Ishikawa (cell line): Measurements from ENCODE around the gene SLC22A31.

Experiments
- CEBPB ChIP-seq: IDR thresholded peaks from 2 replicates; pipeline ENCODE4 v1.6.1; 2012
- CREB1 ChIP-seq: IDR thresholded peaks from 2 replicates; pipeline ENCODE4 v1.6.1; 2012; ENCODE audit warnings: low read depth
- FOXM1 ChIP-seq: IDR thresholded peaks from 2 replicates; pipeline ENCODE4 v1.6.1; 2012; ENCODE audit warnings: low read depth, borderline replicate concordance
- MAX ChIP-seq: IDR thresholded peaks from 2 replicates; pipeline ENCODE4 v1.6.1; 2012
- NFIC ChIP-seq: IDR thresholded peaks from 2 replicates; pipeline ENCODE4 v1.6.1; 2012
- RAD21 ChIP-seq: IDR thresholded peaks from 2 replicates; pipeline ENCODE4 v1.6.1; 2012; ENCODE audit warnings: low read depth
- REST ChIP-seq: IDR thresholded peaks from 2 replicates; pipeline ENCODE4 v1.6.1; 2012; ENCODE audit warnings: low read depth, mild to moderate bottlenecking
- TAF1 ChIP-seq: IDR thresholded peaks from 2 replicates; pipeline ENCODE4 v1.6.1; 2012; ENCODE audit warnings: low read depth, mild to moderate bottlenecking
- TCF12 ChIP-seq: IDR thresholded peaks from 2 replicates; pipeline ENCODE4 v1.6.1; 2012; ENCODE audit warnings: low read depth
- USF1 ChIP-seq: IDR thresholded peaks from 2 replicates; pipeline ENCODE4 v1.6.1; 2012
- YY1 ChIP-seq: IDR thresholded peaks from 2 replicates; pipeline ENCODE4 v1.6.1; 2012; ENCODE audit warnings: low read depth
- ZBTB7A ChIP-seq: IDR thresholded peaks from 2 replicates; pipeline ENCODE4 v1.6.1; 2012; ENCODE audit warnings: low read depth

SLC22A31 gene

DNA sequence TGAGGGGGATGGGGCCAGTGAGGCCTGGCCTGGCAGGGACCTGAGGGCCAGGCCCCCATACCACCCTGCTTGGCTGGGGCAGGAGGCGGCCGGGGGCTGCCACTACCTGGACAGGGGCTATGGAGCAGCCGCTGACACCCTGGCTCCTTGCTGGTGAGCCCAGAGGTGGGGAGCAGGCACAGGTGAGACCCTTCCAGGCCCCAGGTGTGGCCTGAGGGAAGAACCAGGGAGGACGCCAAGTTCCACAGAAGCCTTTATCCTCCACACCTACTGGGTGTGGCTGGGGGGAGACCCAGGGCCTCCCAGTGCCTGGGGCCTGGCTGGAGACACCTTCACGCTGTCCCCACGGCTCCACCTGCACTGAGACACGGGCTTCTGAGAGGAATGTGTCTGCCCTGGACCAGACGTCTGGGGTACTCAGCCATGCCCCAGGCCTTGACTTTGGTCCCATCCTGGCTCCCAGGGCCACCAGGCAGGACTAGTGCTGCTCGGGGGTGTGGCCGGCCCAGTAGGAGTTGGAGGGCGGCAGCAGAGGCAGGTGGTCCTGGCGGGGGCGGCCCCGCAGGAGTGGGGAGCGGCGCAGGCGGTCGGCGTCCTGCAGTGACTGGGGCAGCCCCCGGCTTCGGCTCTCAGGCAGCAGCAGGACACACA, 4.7 kb downstream of the SLC22A31 start:
- no peak for TF ChIP-seq REST

DNA sequence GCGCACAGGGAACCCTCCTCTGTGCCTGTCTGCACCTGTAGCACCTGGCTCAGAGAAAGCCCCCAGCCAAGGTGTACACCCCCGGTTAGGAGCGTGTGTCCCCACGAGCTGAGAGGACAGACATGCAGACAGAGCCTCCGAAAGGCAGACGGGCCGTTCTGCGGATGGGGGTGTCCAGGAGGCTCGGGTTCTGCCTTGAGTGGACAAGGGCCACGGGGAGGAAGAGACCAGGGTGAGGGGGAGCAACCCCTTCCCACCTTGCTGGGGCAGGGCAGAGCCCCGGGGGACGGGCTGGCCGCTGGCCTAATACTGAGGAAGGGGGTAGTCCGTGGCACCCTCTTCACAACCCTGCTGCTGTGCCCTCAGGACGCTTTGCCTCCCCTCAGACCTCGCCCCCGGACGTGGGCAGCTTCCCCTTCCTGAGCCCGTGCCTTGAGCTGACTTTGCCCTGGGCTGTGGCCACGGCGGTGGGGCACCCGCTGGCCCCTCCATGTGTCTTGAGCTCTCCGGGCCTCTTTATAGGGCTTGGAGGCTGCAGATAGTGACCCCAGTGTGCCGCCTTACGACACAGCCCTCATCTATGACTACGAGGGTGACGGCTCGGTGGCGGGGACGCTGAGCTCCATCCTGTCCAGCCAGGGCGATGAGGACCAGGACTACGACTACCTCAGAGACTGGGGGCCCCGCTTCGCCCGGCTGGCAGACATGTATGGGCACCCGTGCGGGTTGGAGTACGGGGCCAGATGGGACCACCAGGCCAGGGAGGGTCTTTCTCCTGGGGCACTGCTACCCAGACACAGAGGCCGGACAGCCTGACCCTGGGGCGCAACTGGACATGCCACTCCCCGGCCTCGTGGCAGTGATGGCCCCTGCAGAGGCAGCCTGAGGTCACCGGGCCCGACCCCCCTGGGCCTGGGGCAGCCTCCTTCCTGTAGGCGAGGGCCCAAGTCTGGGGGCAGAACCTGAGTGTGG, 5.7 kb downstream of the SLC22A31 start:
- TF ChIP-seq TAF1 = no peak
- TF ChIP-seq MAX = no peak
- no peak for TF ChIP-seq CEBPB

- no peak for TF ChIP-seq REST
- no peak for TF ChIP-seq NFIC
- no peak for TF ChIP-seq MAX
- TF ChIP-seq FOXM1 = no peak
Observed at GRCh38 chr16:89193576-89194293, 6.6 kb downstream of the SLC22A31 start.

- TF ChIP-seq CEBPB = no peak
- TF ChIP-seq ZBTB7A = no peak
- no peak for TF ChIP-seq USF1
- no peak for TF ChIP-seq NFIC
- no peak for TF ChIP-seq TCF12
- no peak for TF ChIP-seq CREB1
- no peak for TF ChIP-seq YY1
- TF ChIP-seq MAX = no peak
- no peak for TF ChIP-seq RAD21
- no peak for TF ChIP-seq REST
- TF ChIP-seq FOXM1 = no peak
Observed at GRCh38 chr16:89192956-89193575, 7.3 kb downstream of the SLC22A31 start.
